NCI-H146 (cell line): ENCODE results near the gene CCNF.

Source experiments
- DNase-seq: peaks from one replicate; lab custom pipeline; 2025; lab: John Stamatoyannopoulos, UW

Gene CCNF

GRCh38 chr16:2457267-2457666, 28.0 kb downstream of the CCNF start:
- no peak for DNase-seq

- no peak for DNase-seq
These were observed 28.7 kb downstream of the CCNF start for GRCh38 chr16:2457946-2458345.

- peak; percentile 63 for DNase-seq
These were observed 29.8 kb downstream of the CCNF start for GRCh38 chr16:2458887-2459646.

GRCh38 chr16:2459647-2460390, 30.6 kb downstream of the CCNF start, which contains the start of gene TEDC2:
Gene TEDC2, plus strand, starts transcription at chr16:2460109. Its CDS starts 36 bp downstream, at chr16:2460145.
- peak; percentile 98 for DNase-seq

GRCh38 chr16:2460391-2460713, 31.1 kb downstream of the CCNF start:
- DNase-seq: no peak

- no peak for DNase-seq
These were observed 31.7 kb downstream of the CCNF start for GRCh38 chr16:2460916-2461315.

- no peak for DNase-seq
These were observed 33.0 kb downstream of the CCNF start for GRCh38 chr16:2462031-2462866.

- DNase-seq: no peak
These were observed 35.1 kb downstream of the CCNF start for GRCh38 chr16:2464333-2464732.

GRCh38 chr16:2465653-2466415, 36.6 kb downstream of the CCNF start:
- no peak for DNase-seq

GRCh38 chr16:2466667-2467527, 37.6 kb downstream of the CCNF start:
- no peak for DNase-seq

GRCh38 chr16:2467528-2468232, 38.4 kb downstream of the CCNF start:
- peak; percentile 93 for DNase-seq

- peak; percentile 97 for DNase-seq
These were observed 39.0 kb downstream of the CCNF start for GRCh38 chr16:2468233-2468724.

GRCh38 chr16:2468725-2469398, 39.6 kb downstream of the CCNF start:
- DNase-seq: peak; percentile 96

- DNase-seq: no peak
These were observed 40.4 kb downstream of the CCNF start for GRCh38 chr16:2469399-2470233.

- DNase-seq: no peak
These were observed 41.0 kb downstream of the CCNF start for GRCh38 chr16:2470234-2470601.

GRCh38 chr16:2470603-2471015, 41.4 kb downstream of the CCNF start:
- peak; percentile 55 for DNase-seq

- DNase-seq: peak; percentile 85
These were observed 41.9 kb downstream of the CCNF start, which contains the start of gene NTN3 for GRCh38 chr16:2471016-2471652. Gene NTN3, plus strand, starts transcription at chr16:2471297. Its CDS starts 405 bp downstream, at chr16:2471702.
